Coronary artery (tissue), 2 donors: Measurements from ENCODE around the gene ATP7A.

Source experiments
- DNase-seq: peaks from one replicate; pipeline ENCODE4 v3.0.0-alpha.2; 2017; ENCODE audit warnings: low spot score
- H3K27ac ChIP-seq, 2 donors: fragments of 200-600 bp; sonication (generic); one replicate each; pipeline ENCODE4 v1.5.1; 2016 to 2019
- H3K4me3 ChIP-seq: fragments of 200-600 bp; sonication (generic); 2 replicates; pipeline ENCODE4 v1.5.1; 2016; ENCODE audit warnings: mild to moderate bottlenecking, moderate library complexity
- TF ChIP-seq, protein P1 (sequence below): fragments of 200-600 bp; sonication (generic); IDR thresholded peaks from one replicate; pipeline ENCODE4 v1.5.1; 2019; ENCODE audit warnings: antibody characterized with exemption

ATP7A gene

DNA sequence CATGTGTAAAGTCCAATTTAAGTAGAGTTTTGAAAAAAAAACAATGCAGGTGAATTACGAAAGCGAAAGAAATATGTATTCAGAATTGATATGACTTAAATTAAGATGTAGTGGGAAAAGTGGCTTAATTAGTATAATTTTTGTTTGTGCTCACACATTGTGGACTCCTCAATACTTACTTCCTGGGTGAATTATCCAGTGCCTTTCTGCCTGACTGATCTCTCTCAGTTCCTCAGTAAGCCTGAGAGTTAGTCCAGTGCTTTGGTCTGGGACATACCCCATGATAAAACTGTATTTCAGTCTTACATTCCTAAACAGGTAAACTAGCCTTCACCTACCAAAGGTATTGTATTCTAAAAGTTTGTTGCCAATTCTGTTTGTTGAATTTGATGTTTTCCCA is 50.6 kb downstream of the ATP7A start:
- Histone ChIP-seq H3K27ac (no peak overlapping the region), H3K4me3 (no peak overlapping the region)
- DNase-seq, result no peak
- TF ChIP-seq, protein P1, sequence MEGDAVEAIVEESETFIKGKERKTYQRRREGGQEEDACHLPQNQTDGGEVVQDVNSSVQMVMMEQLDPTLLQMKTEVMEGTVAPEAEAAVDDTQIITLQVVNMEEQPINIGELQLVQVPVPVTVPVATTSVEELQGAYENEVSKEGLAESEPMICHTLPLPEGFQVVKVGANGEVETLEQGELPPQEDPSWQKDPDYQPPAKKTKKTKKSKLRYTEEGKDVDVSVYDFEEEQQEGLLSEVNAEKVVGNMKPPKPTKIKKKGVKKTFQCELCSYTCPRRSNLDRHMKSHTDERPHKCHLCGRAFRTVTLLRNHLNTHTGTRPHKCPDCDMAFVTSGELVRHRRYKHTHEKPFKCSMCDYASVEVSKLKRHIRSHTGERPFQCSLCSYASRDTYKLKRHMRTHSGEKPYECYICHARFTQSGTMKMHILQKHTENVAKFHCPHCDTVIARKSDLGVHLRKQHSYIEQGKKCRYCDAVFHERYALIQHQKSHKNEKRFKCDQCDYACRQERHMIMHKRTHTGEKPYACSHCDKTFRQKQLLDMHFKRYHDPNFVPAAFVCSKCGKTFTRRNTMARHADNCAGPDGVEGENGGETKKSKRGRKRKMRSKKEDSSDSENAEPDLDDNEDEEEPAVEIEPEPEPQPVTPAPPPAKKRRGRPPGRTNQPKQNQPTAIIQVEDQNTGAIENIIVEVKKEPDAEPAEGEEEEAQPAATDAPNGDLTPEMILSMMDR, result no peak

DNA sequence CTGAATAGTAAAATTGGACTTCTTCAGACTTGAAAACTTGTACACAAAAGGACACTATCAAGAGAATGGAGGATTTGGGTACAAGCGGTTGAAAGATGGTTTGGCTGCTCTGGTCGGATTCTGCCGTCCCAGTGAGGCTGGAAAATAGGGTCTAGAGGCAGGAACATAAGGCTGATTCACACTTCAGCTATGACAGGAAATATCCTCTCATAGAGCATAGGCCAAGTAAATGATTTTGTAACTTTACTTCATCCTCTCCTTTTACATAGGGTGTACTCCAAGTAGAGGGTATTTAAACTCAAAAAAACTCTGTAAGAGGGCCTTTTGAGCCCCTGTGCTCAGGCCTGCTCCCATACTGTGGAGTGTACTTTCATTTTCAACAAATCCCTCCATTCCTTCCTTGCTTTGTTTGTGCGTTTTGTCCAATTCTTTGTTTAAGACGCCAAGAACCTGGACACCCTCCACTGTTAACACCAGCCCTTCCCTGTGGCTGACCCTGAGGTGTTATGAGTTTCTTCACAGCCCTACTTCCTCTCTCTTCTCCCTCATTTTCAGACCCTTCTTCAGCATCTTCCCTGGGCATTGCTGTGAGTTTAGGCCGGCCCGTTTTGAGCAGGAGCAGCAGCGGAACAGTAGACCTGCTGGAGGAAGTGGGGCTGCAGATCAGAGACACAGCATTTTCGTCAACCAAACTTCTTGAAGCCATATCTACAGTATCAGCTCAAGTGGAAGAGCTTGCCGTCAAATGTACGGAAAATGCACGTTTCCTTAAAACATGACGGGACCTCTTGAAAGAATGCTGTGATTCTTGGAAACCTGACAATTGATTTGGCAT is 51.8 kb downstream of the ATP7A start:
- DNase-seq, result no peak
- H3K4me3 ChIP-seq, result no peak overlapping the region

DNA sequence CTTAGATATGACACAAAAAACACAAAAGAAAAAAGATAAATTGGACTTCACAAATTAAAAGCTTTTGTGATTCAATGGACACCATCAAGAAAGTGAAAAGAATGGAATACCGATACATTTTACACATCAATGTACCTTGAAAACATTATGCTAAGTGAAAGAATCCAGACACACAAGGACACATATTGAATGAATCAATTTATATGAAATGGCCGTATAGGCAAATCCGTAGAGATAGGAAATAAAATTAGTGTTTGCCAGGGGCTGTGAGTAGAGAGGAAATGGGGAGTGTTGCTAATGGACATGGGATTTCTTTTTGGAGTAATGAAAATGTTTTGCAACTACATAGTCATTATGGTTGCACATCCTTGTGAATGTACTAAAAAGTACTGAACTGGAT is 55.9 kb downstream of the ATP7A start:
- no peak overlapping the region for H3K27ac ChIP-seq
- no peak for DNase-seq
- no peak overlapping the region for H3K4me3 ChIP-seq
- TF ChIP-seq, protein P1, result no peak

More for the DNA sequence above, 51.8 kb downstream of the ATP7A start:
- TF ChIP-seq, protein P1, result no peak
- no peak overlapping the region for H3K27ac ChIP-seq

DNA sequence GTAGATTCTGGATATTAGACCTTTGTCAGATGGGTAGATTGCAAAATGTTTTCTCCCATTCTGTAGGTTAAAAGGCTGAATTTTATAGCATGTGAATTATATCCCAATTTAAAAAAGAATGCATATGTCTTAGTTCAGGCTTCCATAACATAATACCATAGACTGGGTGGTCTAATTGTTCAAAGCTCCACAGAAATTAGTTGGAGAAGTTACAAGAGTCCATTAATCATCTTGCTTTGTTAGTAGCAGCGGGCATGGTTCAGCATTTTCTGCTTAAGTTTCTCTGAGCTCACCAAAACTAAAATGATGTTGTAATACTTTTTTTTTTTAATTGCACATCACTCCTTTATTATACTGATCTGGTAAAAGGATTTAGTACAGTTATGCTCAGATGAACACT is 57.1 kb downstream of the ATP7A start:
- no peak overlapping the region for H3K4me3 ChIP-seq
- TF ChIP-seq, protein P1, result no peak
- DNase-seq, result no peak
- H3K27ac ChIP-seq, result no peak overlapping the region

DNA sequence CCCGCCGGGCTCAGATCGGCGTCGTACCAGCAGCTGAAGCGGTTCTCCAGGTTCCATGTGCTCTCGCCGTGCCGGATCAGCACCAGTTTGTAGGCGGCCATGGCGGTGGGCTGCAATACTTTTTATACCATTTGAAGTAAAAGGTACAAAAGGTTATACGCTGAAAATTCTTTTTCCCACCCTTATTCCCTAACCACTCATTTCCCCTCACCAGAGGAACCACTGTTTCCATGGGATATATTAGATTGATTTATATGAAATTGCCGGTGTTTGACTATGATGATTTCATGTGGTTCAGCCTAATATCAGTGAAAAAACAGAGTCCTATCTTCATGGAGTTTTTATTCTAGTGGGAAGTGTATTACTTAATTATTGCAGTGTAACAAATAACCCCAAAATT is 59.0 kb downstream of the ATP7A start, which contains the start of gene PGAM4:
Gene PGAM4 (minus strand): TSS at position 101 of the 400 bp plus-strand sequence. CDS start 0 bp downstream, at position 101.
- TF ChIP-seq, protein P1, result no peak
- DNase-seq, result no peak
- H3K4me3 ChIP-seq, result no peak within 1 kb of the TSS
- H3K27ac ChIP-seq, result no peak within 1 kb of the TSS

DNA sequence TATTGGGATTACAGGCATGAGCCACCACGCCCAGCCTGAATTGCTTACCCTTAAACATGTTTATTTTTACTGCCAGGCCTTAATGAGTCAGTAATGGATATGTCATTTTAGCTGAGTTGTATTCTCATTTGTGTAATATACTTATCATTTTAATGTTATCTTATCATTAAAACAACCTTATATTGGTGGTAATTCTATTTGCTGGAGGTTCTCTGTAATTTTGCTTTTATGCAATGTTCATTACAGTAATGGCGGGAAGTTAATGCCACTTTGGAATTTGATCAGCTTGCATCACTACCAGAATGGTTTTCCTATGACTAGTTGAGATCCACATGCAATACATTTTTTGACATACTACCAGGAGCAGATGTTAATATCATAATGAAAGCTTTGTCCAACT is 65.3 kb downstream of the ATP7A start:
- H3K27ac ChIP-seq, result no peak overlapping the region
- DNase-seq, result no peak
- no peak overlapping the region for H3K4me3 ChIP-seq
- TF ChIP-seq, protein P1, result no peak

DNA sequence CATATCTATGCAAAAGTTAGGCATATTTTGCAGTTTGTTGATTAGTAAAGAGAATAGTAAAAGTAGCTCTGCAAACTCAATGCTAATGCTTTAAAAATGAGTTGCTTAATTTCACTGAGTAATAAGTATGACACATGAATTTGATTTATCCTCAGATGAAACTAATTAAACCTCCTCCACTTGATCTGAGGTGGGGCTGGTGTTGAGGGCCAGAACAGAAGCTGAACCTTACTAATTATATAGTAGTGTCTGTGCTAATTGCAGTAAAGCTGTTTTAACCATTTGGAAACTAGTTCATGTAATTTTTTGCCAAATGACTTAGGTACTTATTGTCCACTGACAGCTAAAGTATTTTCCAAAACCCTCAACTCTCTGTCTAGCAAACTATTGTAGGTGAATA is 66.6 kb downstream of the ATP7A start:
- no peak for DNase-seq
- Histone ChIP-seq H3K4me3 (no peak overlapping the region), H3K27ac (no peak overlapping the region)
- TF ChIP-seq, protein P1, result no peak
